GM19438 (cell line): ENCODE results near the gene EGFLAM.

ENCODE experiments used
- ATAC-seq: cut with Tn5 transposase; IDR thresholded peaks from one replicate; pipeline ENCODE4 v1.9.1; 2021; ENCODE audit warnings: low read depth; ENCODE audit not compliant: unreplicated experiment

Gene EGFLAM

DNA sequence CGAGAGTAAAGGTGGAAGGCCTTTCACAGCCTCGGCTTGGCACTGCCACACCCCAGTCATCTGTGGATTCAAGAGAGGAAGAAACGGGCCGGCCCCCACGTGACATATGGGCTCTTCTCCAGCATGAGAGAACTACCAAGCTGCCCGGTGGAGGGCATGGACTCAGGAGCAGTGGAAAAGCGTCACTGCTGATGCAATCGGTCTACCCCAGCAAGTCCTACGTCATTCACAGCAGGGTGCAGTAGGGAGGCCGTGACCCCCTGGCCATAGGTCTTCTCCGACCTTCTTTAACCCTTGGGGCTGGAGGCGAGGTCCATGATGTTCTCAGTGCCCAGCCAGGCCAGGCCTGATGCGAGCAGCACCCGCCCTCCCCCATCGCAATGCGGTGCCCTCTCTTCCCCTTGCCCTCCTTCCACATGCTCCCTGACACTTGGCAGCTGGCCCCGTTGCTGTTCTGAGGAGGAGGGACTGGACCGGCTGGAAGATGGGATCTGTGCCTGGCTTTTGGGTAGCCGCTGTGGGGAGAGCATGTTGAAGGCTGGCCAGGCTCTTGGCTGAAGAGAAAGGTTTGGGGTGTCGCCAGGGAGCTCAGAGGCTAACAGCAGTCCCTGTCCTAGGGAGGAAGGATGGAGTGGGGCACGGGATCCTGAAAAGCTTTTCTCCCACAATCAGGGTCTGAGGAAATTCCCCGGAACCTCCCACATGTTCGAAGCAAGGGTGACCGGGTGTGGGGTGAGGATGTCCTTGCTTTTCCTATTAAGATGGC lies 208.2 kb downstream of the EGFLAM start:
- ATAC-seq, result no peak

DNA sequence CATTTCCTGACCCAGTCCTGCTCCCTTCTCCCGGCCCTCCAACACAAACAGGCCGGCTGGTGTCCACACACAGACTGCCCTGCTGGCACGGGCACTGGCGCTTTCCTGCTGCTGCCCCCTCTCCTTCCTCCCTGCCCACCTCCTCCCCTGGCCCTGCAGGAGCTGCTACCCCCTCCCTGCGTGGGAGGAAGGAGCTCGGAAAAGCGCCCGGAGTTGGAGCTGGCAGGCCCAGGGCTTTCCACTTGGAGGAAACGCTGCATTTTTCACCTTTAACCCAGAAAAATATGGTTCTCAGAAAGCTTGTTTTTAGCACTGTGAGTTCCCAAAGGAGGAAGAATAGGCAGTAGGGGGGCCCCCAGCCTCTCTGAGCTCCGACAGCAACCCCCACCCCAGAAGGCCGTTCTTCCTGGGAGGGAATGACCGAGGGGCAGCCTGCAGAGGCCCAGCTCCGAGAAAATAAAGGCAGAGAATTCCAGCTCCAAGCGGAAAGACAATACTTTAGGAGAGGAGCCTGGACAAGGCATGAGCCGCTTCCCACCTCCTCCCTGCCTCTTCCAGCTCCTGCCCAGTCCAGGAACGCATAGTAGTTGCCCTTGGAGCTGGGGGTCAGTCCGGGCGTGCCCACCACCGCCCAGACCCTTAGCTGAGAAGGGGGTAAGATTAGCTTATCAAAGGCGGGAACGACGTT lies 209.1 kb downstream of the EGFLAM start:
- no peak for ATAC-seq

DNA sequence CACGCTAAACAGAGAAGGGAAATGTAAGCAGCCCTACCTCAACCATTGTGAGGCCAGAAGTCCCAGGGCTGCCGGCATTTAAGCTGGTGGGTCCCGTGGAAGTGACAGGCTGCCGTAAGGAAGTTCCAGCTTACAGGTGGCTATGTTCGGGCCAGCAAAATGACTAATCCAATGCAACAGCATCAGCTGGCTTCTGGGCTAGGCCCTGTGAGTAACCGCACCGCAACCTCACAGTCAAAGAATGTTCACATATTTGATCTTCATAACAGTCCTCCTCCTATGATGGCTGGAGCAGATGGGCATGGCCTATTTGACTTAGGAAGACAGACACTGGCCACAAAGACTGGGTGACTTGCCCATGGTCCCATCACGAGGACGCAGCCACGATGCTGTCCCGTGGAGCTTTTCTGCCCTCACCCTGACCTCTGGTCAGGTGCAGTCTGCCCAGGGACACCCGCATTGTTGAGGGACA lies 209.9 kb downstream of the EGFLAM start:
- no peak for ATAC-seq

DNA sequence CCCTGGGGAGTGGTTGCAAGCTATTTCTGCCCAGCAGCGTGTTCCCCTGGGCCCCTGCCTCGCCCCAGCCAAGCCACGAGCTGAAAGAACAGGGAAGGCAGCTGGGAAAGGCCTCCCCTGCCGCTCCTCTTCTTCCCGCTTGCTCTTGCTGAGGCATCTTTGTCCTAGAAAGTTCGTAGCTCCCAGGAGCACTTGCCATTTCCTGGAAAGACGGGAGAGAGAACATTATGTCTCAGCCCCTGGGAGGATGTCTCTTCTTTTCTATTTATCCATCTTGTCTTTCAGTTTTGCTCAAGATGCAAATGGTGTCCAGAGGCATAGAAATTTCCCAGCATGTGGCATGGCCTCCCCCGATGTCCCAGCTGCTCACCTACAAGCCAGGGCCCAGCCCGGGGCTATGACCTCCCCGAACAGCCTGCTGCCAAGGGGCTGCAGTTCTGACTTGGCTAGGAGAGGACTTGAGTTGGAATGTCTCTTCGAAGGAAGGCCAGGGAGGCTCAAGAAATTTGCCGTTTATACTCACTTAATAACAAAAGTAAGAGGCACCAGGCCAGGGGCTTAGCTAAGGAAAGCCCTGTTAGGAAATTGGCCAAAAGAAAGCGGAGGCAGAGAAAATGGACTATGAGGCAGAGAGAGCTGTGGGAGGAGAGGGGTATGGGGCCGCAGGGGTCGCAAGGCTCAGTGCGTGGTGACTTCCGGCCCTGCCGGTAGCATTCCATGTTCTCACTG lies 210.8 kb downstream of the EGFLAM start:
- no peak for ATAC-seq

DNA sequence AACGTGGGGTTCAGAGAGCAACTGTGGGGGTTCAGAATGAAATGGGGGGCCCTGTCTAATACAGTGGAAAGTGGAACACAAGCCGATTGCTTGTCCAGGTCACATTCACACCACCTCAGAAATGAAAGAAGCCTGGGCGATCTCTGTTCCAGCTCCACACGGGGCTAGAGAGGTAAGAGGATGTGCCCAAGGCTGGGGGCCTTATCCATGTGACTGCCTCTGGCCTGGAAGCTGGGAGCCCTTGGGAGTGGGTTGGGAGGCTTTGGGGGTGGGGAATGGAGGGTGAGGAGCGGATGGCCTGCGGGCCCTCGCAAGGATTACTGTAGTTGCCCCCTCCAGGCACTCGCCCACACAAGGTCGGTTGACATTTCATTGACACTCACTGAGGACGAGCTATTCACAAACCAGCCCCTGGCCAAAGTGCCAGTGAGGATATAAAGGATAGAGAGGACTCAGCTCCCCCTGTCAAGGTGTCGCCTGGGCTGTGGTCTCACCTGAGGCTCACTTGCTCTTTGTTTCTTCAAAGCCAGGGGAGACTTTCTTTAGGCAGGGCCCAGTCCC lies 211.4 kb downstream of the EGFLAM start:
- no peak for ATAC-seq

DNA sequence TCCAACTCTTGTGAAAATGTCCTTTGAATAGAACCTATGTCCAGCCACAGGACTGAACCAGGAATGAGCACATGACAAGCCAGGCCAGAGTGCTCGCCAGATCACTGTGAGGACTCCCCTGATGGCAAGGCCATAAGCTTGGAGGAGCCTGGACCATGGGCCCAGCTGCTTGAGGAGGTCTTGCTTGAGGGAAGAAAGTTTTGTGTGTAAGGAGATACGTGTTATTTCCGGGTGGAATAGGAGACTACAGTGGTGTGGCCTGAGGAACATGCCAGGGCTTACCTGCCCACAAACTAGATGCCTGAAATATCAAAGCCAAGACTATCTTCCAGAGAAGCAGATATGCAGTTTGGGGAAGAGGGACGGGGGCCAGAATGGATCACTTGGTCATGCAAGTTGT lies 213.3 kb downstream of the EGFLAM start:
- no peak for ATAC-seq

DNA sequence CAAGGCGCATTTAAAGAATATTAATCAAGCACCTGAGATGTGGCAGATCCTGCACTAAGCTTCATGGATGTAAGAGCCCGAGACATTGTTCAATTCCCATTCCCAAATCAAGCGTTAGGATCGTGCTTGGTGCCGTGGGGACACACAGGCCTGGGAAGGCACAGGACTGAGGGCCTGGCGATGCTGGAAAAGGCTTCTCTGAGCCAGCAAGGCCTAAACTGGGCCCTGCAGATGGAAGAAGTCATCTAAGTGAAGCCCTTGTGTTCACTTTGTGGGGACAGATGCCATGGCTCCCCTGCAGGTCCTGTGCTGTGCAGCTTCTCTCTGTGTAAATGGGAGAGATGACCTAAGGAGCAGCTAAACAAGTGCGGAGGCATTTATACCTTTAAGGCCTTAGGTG lies 214.2 kb downstream of the EGFLAM start:
- ATAC-seq, result no peak

DNA sequence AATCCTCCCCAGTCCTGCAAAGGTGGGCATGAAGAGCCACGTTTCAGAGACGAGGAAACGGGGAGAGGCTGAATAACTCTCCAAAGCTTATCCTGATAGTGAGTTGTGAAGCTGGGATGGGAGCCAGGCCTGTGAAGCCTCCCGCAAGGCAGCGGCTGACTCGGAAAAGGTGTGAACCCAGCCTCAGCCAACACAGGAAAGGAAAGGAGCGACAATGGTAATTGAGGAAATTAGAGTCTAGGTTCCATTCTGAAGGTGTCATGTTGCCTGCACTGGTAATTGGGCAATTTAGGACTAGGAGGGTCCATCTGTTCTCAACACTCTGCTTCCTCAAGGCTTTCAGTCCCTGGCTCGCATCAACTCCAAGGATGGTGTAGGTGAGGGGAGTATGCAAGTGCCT lies 214.6 kb downstream of the EGFLAM start:
- ATAC-seq, result no peak

DNA sequence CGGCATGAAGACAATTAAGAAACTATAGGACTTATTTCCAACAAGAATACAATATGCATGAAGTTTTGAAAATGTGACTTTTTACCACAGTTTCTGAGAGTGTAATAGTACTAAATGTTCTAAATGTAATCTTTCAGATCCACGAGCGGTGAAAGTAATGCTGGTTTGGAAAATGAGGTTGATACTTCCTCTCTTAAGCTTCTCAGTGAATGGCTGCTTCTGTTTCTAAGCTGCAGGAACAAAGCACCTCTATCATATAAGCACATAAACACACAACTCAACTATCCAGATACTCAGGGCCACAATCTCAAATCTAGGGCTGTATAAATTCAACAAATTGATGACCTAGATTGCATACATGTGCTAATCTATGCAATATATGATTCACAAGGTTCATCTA lies 219.8 kb downstream of the EGFLAM start:
- ATAC-seq, result no peak

DNA sequence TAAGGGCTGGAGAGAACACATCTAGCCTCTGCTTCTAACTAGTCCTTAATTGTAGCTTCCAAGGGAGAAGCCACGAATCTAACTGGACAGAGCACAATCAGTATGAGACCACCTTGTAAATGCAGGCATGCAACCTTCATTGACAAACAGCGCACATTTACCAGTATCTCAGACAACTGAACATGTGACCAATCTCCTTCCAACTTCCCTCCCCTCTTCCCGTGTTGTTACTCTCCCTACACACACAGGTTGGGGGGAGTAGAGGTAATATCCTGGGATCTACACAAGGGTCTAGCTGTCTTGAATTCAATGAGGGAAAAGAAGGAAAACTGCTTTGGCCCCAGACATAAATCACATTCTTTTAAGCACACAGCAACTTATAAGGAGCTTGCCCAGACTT lies 220.5 kb downstream of the EGFLAM start:
- no peak for ATAC-seq

DNA sequence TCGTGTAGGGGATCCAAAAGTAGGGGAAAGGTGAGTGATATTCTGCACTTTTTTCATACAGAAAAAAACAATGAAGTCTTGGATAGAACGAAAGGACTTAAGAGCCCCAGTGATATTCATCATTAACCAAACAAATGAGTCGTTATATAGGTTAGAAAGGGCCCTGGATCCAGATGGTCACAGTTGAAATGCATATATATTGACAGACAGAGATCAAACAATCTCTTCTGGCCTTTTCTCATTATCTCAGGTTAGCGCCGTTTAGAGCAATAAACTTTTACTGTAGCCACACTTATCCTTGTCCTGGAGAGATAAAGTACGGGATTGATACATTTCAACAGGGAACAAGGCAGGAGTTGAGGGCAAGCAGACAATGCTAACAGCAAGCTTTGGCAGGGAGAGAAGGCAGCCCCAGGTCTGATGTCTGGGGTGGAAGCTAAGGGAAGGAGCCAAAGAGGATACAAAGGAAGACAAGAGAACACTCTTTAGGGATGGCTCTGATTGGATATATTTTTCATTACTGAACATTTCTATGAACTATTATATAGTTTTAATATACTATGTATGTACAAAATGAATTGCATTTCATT lies 221.1 kb downstream of the EGFLAM start:
- no peak for ATAC-seq

DNA sequence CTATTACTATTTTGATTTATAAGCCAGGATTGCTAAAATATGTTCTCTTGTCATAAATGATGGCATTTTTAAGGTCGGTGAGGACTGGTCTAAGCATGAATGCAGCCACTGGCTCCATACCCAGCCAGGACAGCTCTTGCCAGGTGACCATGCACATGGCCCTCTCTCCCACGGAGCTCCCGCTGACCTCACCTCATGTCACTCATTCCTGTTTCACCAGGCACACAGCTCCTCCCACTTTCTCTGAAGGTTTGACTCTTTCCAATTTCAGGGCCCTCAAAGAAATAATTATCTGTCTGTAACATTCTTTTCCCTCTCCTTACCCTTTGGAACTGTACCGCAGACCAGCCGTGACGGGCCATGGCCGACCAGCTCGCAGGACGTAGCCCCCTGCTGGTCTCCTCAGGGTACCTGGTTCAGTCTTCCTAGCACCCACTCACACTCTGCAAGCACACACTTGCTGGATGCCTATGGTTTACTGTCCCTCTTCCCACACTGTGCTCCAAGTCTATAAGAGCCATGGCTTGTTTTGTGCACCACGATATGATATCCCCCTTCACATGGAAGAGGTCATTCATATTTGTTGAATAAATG lies 225.5 kb downstream of the EGFLAM start:
- no peak for ATAC-seq

DNA sequence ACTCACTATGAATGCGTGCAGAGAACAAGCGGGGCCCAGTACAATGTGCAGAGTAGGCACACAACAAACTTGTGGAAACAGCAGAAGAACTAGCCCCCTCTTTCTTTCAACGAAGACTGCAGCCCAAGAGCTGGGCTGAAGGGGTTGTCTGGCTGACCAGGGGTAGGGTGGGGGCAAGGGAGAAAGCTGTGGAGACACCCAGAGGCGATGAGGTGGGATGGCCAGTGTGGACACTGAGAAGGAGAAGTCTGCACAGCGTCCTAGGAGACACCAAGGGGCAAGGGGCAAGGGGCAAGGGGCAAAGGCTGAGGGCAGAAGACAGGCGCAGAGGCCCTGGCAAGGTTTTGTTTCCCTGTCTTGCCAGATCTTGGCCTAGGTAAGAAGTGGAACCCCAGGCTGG lies 235.8 kb downstream of the EGFLAM start:
- no peak for ATAC-seq

DNA sequence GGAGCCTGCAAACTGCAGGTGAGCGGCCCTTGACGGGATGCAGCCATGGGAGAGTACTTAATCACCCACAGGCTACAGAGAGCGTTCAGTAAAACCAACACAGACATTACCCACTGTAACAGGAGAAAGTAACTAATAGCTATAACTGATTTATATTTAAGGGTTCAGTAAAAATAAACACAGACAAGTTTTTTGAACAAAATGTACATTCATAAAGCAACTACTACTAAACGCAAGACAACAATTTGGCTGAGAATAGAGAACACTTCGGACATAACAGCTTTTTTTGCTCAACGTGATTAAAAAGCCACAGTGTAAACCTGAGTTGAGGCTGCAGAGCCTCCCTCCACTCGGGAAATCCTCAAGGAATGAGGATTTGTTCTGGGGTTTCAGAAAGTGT lies 236.4 kb downstream of the EGFLAM start:
- ATAC-seq, result no peak

DNA sequence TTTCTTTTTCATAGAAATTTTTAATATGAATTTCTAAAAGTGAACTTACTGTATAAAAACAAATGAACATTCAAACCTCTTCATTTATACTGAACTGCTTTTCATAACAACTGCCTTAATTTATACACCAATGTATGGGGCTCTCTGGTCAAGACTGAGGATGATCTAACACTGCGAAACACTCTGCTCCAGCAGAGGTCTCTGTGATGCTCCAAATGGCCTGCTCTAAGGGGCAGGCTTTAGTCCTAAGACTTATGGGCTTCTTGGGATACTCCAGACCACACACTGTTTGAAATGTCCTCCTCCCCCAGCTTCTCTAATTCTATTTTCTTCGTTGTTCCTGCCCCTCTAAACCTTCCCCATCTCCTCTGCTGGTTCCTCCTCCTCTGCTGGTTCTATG lies 239.6 kb downstream of the EGFLAM start:
- ATAC-seq, result no peak

DNA sequence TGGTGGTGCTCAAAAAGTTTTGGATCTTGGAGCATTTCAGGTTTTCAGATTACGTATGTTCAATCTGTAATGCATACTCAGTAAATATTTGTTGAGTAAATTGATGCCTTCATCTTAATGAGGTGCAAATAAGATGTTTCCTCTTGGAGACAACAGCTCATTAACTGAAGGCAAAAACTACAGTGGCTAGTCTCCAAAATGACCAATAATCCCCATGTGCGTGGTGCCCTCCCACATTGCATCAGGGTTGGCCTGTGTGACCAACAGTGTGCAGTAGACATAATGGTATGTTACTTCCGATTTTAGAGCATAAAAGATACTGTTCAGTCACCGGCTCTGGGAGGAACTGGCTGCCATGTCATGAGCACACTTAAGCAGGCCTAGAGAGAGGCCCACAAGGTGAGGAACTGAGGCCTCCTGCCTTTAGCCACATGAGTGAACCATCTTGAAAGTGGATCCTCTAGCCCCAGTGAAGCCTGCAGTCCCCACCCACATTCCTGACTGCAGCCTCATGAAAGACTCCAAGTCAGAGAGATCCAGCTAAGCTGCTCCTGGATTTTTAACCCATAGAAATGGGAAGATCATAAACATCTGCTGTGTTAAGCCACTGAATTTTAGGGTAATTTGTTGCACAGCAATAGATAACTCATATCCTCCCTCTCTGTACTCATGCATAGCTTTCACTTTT lies 242.4 kb downstream of the EGFLAM start:
- no peak for ATAC-seq

DNA sequence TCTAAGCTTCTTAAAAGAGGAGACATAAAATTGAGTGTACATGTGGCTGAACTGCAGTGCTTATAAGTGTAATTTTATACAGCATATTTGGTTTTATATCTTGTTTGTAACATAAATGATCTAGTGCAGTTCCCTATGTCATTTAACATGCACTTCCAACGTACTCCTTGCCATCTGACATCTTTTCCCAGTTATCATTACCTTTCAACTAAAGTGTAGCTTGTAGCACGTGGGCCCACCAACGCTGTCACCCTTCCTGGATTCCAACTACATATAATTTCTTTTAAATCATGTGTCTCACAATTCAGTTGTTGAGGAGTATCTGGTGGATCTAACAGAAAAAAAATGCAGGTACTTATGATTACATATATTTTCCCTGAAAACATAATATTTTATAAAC lies 247.9 kb downstream of the EGFLAM start:
- no peak for ATAC-seq

DNA sequence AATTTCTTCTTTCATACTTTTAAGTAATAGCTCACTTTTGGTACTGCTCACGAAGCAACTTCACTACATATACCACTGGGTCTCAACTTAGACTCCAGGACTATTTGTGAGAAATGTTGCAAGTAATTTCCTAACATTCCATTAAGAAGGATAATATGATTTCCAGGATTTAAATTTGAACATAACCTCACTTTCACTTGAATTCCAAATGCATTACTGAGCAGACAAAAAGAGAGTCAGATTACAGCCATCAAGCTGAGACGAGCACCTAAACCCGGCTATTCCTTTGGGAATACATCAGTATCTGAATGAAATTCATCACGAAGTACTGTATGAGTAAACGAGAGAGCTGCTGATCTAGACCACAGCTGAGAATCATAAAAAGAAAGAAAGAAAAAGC lies 250.8 kb downstream of the EGFLAM start:
- ATAC-seq, result no peak
